ENCODE results near the gene CD93.

CD93 gene

GRCh38 chr20:23099791-23100719, 13.9 kb upstream of the CD93 start:
- DNase-seq, result peak in 2 of 56 donors; percentile 21 to 39

- no peak for DNase-seq
Observed at GRCh38 chr20:23097636-23098580, 11.8 kb upstream of the CD93 start.

- DNase-seq, result no peak
Observed at GRCh38 chr20:23096986-23097520, 10.9 kb upstream of the CD93 start.

- DNase-seq, result no peak
Observed at GRCh38 chr20:23096097-23096496, 10.0 kb upstream of the CD93 start.

GRCh38 chr20:23095499-23095898, 9.4 kb upstream of the CD93 start:
- no peak for DNase-seq

GRCh38 chr20:23094927-23095326, 8.8 kb upstream of the CD93 start:
- no peak for DNase-seq

- no peak for DNase-seq
Observed at GRCh38 chr20:23094213-23094896, 8.2 kb upstream of the CD93 start.

GRCh38 chr20:23093613-23094012, 7.5 kb upstream of the CD93 start:
- no peak for DNase-seq

GRCh38 chr20:23092861-23093495, 6.9 kb upstream of the CD93 start:
- no peak for DNase-seq

- no peak for DNase-seq
Observed at GRCh38 chr20:23092384-23092756, 6.2 kb upstream of the CD93 start.

GRCh38 chr20:23091721-23092383, 5.7 kb upstream of the CD93 start:
- no peak for DNase-seq

GRCh38 chr20:23090878-23091277, 4.8 kb upstream of the CD93 start:
- DNase-seq, result no peak

- no peak for DNase-seq
Observed at GRCh38 chr20:23090147-23090546, 4.0 kb upstream of the CD93 start.

- DNase-seq, result no peak
Observed at GRCh38 chr20:23088866-23089265, 2.7 kb upstream of the CD93 start.

- no peak for DNase-seq
Observed at GRCh38 chr20:23087587-23088251, 1.6 kb upstream of the CD93 start.

- DNase-seq, result no peak
Observed at GRCh38 chr20:23086931-23087411, 847 bp upstream of the CD93 start.

GRCh38 chr20:23085436-23086055, 578 bp downstream of the CD93 start:
- no peak for DNase-seq

GRCh38 chr20:23084845-23085365, 1.2 kb downstream of the CD93 start:
- no peak for DNase-seq

Measured in nucleus accumbens (tissue), 56 donors.